ENCODE data around the gene KDM7A.

The KDM7A gene, protein sequence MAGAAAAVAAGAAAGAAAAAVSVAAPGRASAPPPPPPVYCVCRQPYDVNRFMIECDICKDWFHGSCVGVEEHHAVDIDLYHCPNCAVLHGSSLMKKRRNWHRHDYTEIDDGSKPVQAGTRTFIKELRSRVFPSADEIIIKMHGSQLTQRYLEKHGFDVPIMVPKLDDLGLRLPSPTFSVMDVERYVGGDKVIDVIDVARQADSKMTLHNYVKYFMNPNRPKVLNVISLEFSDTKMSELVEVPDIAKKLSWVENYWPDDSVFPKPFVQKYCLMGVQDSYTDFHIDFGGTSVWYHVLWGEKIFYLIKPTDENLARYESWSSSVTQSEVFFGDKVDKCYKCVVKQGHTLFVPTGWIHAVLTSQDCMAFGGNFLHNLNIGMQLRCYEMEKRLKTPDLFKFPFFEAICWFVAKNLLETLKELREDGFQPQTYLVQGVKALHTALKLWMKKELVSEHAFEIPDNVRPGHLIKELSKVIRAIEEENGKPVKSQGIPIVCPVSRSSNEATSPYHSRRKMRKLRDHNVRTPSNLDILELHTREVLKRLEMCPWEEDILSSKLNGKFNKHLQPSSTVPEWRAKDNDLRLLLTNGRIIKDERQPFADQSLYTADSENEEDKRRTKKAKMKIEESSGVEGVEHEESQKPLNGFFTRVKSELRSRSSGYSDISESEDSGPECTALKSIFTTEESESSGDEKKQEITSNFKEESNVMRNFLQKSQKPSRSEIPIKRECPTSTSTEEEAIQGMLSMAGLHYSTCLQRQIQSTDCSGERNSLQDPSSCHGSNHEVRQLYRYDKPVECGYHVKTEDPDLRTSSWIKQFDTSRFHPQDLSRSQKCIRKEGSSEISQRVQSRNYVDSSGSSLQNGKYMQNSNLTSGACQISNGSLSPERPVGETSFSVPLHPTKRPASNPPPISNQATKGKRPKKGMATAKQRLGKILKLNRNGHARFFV

DNA sequence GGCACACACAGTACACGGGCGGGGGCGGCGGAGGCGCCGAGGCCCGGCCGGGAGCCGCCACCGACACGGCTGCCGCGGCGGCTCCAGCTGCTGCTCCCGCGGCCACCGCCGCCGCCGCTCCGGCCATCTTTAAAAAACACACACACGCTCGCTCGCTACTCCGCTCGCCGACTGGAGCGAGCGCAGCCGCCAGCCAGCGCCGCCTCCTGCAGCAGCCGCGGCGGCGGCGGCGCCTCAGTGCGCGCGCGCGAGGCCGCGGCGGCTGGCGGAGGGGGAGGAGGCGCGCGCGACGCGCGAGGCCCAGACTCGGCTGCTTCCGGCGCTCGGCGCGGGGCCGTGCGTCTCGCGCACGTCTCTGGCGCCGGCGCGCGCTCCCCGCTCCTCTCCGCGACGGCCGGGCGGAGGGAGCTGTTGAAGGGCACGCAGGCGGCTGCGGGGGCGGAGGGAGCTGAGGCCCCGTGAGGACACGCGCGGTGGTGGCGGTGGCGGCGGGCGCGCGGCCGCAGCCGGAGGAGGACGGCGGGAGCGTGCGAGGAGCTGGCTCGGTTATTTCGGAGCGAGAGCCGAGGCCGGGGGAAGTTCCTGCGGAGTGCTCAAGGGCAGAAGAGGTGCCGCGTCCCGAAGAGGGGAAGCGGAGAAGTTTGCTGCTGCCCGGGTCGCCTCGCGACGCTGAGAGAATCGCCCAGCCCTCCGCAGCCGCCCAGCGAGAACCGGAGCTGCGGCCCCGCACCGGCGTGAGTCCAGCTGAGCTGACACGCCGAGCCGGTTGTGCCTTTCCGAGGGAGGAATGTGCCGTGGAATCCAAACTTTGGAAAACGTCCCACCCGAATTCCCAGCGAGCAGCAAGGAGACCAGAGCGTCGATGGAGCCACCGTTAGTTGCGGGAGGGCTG is at the start of gene KDM7A:
Gene KDM7A (minus strand): TSS at position 173 of the 892 bp plus-strand sequence. CDS start 46 bp downstream, at position 127.
- DNase-seq (ENCODE audit: low spot score) = peak; percentile 93

DNA sequence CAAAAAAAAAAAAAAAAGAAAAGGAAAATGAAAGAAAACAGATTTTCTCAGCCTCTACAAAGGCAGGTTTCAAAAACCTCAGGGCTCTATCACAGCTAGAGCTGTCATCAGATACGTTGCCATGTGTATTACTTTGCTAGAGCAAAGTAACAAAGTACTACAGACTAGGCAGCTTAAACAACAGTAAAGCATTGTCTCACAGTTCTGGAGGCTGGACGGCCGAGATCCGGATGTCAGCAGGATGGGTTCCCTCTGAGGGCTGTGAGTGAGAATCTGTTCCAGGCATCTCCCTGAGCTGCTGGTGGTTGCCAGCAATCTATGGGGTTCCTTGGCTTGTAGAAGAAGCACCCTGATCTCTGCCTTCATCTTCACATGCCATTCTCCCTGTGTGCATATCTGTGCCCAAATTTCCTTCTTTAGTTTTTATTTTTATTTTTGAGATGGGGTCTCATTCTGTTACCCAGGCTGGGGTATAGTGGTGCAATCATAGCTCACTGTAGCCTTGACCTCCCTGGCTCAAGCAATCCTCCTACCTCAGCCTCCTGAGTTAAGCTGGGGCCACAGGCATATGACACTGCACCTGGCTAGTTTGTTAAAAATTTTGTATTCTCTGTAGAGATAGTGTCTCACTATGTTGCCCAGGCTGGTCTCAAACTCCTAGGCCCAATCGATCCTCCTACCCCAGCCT is 48.9 kb upstream of the KDM7A start:
- no peak for DNase-seq (ENCODE audit: low spot score)

DNA sequence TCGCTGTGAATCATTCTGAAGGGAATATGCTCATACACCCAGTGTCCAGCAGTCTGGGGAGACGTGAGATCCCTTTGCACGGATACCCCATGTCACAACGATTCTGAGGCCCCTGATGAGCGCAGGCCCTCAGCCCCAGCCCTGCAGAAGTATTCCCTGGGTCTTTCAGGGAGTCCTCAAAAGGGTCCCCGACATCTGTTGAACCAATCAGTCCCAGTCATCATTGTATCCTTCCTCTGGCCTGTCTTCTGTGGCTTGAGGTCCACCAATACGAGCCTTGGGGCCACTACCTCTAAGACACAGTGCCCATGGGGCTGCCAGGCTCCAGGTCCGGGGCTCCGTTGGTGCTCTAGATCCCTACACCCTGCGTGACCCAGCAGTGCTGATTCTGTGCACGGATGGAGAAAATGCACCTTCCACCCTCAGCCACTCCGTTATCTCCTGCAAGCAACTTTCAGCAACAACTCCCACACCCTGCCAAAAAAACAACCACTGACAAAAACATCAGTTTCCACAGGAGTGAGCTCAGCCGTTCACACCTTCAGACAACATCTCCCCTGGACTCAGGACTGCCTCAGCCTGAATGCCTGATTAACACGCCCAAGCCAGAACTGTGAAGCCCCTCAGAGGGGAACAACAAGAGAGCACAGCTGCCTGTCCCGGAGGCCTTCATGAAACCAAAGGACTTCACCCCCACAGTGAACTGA is 46.9 kb upstream of the KDM7A start:
- peak; percentile 90 for DNase-seq (ENCODE audit: low spot score)

DNA sequence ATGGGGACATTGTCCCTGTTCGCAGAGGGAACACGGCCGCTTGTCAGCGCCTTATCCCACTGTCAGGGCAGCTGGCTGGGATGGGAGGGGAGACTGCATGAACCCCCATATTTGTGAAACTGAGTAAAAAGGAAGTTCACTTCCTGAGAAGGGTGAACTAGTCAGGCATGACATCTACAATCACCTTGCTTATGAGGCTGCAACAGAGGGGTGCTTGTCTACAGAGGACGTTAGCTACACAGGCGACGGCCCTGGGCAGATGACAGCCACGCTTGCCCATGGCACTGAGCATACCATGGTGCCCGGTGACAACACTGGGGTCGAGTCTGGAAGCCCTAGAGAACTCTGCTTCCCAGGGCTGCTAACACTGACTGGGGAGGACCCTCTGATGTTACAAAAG is 46.0 kb upstream of the KDM7A start:
- DNase-seq (ENCODE audit: low spot score) = no peak

DNA sequence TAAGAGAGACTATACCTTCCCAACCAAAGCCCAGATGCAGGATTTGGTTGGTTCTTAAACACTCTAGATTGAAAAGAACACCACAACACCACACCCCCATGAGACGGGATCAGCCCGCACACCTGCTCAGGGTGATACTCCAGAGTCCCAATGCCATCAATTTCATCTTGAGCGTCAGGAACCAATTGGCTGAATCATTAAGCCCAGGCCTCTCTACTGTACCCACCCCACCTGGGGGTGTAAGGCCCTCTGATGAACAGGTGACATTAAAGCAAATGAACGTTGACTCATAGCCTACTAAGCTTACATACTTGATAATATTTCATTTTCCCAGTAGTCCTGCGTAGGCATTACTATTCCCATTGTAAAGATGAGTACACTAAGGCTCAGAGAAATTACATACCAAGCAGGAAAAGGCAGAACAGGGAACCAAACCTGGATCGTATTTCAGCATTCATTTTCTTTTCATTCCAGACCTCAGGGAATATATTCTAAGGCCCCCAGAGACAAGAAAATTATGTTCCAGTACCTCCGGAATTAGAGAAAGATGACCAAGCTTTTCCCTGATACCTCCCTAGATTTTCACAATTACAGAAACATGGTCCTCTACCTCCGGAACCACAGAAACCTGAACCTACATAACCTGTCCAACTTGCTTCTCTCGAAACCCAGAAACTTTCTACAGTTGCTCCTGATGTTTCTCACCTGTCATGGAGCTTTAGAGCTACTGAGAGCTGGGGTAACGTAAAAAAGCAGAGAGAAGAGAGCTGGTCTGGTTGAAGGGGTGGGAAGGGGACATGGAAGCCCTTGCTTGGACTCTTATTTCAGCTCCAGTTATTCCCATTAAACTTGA is 43.1 kb upstream of the KDM7A start:
- no peak for DNase-seq (ENCODE audit: low spot score)

DNA sequence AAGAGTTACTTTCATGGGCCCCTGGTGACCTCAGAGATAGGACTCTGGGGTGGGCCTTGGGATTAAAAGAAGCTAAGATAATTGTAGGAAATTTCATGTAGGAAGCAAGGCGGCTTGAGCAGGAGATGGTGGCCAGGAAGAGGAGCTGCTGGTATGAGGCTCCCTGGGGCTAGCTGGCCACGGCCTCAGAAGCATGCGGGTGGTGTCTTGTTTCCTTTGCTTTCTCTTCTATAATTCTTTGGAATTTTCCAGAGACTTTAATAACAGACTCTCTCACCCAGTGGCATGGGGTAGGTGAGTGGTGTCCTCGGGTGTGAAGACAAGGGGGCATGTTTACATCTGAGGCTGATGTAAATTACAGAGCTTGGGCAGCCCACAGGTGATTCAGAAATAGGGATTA is 41.9 kb upstream of the KDM7A start:
- DNase-seq (ENCODE audit: low spot score) = no peak

DNA sequence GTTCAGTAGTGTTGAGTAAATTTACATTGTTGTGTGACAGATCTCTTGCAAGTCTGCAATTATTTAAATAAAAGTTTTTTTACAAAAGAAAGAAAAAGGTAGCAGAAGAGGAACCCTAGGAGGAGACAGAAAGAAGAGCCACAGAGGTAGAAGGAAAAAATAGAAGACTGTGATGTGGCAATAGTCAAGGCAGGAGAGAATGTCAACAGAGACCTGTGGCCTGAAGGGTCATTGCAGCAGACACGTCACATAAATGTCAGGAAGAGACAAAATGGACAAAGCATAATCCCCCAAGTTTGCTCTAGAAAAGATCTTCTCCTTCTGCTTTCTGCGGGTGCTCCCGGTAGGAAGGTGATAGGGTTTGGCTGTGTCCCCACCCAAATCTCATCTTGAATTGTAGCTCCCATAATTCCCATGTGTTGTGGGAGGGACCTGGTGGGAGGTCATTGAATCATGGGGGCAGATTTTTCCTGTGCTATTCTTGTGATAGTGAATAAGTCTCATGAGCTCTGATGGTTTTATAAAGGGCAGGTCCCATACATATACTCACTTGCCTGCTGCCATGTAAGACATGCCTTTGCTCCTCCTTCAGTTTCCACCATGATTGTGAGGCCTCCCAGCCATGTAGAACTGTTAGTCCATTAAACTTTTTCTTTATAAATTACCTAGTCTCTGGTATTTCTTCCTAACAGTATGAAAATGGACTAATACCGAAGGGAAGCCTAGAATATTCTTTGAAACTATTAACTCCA is 41.1 kb upstream of the KDM7A start:
- no peak for DNase-seq (ENCODE audit: low spot score)

DNA sequence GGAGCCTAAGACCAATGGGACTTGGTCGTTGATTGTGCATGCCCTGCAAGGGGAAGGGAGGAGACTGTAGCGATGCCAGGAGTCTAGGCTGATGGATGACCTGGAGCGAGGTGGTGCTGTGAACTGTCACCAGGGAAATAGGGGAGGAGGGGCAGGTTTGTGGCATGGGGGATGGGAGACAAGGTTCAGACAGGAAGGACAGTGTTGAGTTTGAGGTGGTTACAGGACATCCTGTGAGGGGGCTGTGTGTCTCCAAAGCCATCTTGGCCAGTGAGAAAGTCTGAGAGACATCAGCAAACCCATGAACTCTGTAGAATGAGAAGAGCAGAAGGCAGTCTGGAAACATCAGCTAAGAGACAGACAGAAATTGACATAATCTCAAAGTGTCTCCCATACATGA is 38.5 kb upstream of the KDM7A start:
- DNase-seq (ENCODE audit: low spot score) = no peak

DNA sequence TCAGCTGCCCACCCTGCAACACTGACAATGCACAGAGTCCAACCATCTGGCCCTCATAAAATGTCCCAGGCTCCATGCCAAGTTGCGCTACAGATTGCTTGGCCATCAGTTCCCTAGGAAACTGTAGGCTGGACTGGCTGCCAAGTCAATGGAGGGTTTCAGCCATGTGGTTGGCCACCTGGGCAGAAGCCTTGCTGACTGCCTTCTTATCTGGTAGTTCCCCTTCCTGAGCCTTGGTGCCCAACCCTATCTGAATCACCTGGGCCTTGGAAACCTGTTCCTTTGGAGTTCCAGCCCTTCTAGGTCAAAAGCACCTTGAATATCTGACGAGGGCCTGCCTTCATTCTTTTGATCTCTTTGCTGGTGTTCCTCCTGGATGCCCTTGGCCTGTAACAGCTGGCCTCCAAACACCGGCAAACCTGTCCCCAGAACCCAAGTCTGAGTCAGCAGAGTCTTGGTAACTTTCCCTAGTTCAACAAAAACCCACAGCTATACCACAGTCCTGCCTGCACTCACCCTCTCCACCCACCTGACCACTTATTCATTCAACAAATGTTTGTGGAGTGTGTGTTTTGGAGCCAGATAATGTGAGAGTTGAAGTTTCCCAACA is 37.4 kb upstream of the KDM7A start:
- DNase-seq (ENCODE audit: low spot score) = no peak

DNA sequence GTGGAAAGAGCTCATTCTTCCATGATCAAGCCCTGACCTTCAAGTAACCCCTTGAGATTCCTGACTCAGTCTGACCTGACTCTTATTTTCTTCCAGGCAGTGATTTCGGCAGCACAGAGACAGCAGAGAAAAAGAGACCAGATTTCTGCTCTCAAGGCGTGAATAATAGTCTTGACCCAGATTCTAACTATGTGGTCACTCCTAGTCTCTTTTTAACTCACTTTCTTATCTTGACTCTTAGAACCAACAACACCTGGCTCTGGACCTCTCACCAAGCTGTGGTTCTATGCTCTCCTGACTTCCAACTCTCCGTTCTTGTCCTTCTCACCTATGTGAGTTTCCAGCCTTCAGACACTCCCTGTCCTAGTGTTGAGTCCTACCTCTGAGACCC is 36.9 kb upstream of the KDM7A start:
- no peak for DNase-seq (ENCODE audit: low spot score)

DNA sequence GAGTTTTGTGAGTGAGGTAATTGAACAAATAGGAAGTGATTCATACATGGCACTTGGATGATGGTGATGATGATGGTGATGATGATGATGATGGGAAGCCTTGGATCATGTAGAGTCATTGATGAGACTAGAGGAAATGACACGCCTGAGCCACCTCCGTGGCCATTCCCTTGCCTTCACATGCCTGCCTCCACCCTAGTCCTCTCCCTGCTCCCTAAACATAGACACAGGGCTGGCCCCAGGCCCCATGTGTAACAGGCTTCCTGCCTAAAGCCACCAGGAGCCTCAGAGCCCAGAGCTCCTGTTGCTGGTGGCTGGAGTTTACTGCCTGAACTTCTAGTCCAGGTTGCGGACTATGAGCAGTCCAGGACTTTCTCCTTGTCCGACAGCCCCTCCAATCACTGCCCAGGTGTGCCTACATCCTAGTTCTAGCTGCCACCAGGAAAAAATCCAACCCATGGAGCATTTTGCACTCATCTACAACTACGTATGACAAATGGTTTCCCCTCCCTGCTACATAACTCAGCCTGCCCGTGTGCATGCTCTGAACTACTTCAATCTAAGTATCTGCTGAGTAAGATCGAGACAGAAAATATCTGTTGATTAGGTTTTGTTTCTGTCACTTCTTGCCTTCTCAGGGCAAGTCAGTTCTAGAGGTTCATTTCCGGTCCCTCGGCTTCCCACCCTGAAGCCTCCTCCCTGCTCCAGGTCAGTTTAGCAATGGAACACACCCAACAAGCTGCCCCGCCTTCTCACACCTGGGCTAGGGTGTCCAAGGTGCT is 35.5 kb upstream of the KDM7A start:
- no peak for DNase-seq (ENCODE audit: low spot score)

DNA sequence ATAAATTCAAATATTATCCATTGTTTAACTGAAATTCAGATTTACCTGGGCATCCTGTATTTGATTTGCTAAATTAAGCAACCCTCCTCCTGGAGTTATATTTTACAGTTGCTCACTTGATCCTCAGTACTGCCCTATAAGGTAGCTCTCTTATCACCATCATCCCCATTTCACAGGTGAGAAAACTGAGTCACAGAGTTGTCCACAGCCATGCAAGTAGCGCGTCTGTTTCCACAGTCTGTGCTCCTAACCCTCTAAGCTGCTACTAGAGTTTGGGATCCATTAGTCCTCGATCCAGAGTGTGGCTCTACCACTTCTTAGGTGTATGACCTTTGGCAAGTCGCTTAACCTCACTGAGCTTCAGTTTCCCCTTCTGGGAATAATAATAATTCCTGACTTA is 34.9 kb upstream of the KDM7A start:
- DNase-seq (ENCODE audit: low spot score) = no peak

DNA sequence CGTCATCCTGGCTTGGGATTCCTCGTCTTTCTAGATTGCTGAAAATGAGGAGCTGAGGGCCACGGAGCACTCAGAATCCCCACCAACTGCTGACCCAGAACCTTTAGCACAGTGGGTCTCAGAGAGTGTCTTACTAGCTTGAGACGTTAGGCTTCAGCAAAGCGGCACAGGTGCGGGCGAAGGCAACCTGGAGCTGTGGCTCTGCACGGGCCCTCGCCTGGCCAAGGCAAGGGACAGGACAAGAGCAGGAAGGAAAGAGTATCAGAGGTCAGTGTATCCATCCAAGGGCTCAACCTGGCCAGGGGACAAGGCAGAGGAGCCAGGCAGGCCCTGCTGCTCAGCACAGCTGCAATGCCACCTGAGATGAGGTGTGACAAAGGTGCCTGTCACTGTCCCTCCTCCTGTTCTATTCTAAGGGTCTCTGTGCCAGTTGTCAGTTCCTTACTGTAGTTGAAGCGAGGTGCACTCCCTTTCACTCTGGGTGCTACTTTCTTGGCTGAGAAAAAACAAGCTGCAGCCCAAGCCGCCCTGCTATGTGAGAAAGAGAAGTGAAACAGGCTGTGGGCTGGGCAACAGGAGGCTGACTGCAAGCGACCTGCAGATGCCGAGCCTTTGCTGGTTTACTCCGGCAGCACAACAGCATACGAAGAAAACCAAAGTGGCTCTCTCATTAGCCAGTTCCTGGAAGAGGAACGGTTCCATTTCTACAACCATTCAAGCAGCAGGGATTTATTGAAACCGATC is 33.3 kb upstream of the KDM7A start:
- DNase-seq (ENCODE audit: low spot score) = no peak

DNA sequence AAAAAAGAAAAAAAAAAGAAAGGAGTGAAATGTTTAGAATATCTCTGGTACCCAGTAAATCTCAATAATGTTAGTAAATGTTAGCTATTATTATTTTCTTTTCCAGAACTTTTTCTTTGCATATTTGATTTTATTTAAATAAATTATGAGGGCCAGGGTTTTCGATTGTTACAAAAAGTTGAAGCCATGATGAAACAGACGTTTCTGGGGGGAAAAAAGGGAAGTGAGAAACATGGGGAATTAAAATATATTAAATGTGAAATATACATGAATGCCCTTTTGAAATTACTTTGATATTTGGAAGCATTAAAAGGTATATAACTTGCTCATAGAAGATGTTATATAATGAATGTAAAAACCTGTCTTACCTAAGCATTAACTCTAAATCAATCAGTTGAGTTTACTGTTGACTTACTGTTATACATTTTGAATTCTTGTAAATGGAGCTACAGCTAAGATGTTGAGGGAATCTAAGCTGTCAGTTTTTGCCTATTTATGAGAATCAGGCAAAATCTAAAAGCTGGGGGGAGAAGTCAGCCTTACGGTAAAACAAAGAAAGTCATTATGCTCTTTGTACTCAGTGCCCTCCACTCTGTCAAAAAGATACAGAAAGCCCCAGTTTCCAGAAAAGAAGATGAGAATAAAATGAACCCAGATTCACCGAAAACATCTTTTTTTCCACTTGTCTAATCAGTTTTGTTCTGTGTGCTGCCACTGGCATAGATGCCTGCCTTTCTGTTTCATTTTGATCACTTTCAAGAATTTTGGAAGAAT is 30.0 kb upstream of the KDM7A start:
- DNase-seq (ENCODE audit: low spot score) = no peak

DNA sequence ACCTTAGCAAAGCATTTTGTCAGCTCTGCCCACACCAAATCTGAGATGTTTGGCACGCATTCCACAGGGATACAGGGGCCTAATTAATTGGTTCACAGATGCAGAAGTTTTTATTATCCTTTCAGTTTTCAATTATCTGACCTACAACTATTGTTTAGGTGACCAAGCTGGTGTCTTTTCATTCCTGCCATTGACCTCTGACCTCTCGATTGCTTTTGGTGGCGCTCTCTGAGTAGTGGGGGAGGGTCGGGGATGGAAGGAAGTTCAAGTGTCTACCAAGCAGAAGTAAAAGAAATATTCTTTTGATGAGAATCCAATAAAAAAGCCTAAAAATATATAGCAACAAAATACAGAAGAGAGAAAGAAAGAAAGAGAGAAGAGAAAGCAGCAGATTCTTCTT is 28.8 kb upstream of the KDM7A start:
- no peak for DNase-seq (ENCODE audit: low spot score)

DNA sequence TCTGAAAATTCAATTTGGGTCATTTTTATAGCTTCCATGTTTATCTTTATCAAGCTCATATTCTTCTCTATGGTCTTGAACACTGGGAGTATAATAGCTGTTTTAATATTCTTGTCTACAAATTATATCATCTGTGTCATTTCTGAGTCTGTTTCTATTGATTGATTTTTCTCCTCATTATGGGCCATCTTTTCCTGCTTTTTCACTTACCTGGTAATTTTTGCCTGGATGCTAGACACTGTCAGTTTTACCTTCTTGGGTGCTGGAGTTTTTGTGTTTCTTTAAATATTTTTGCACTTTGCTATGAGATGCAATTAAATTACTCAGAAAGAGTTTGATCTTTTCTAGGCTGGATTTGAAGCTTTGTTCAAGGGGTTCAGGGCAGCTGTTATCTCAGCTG is 26.8 kb upstream of the KDM7A start:
- DNase-seq (ENCODE audit: low spot score) = no peak

All from hematopoietic multipotent progenitor cell treated with erythropoietin and hydrocortisone succinate and interleukin-3 and kit ligand, for 15 days (in vitro differentiated cells).